K562 (cell line): ENCODE results near the gene NTN3. TPM values are rescaled to one million over a fixed set of nuclear protein-coding genes. Genes with fewer than 3 reads are reported as not detected.
A peak's percentile ranks its signal among the peaks of the same experiment; 100 is the strongest.

Experiments
- ATAC-seq: fragments of 200-7000 bp; cut with Tn5 transposase; 3 replicates; pipeline ENCODE4 v1.9.1; 2020; ENCODE audit warnings: moderate library complexity
- BruUV-seq: library from RNA; stranded (reverse); fragments of 400-500 nt; replicated peaks from 2 replicates; lab custom pipeline; 2021; lab: Mats Ljungman, UMichigan
- CTCF ChIA-PET: fragments of 300-600 bp; formaldehyde crosslinking; extraction: SDS; loops from one replicate; lab custom pipeline; 2021; ENCODE audit warnings: low intra/inter-chr PET ratio; lab: Yijun Ruan, JAX
- POLR2A ChIA-PET: fragments of 300-600, 350-650 bp; sonication (Branson Sonifier 250); formaldehyde crosslinking; extraction: SDS; loops from one replicate; lab custom pipeline; 2021; ENCODE audit warnings: antibody characterized with exemption, inconsistent platforms; lab: Yijun Ruan, JAX
- DNase-seq, 4 experiments: peaks; one replicate each; pipeline versions ENCODE4 v3.0.0 to v3.0.0-alpha.2; 2011 to 2018; ENCODE audit warnings: low spot score in 3 of 4, mixed read lengths in 3 of 4; ENCODE audit errors: extremely low read depth in 1 of 4
- FAIRE-seq: peaks from 2 replicates; lab custom pipeline; 2011; peaks lifted over from hg19 to GRCh38; lab: Jason Lieb, UNC
- H2AFZ ChIP-seq: 2 replicates; pipeline ENCODE4 v1.6.0; 2011; ENCODE audit warnings: low read depth, low read length, control low read depth, inconsistent platforms
- H3K27ac ChIP-seq: fragments of 200-600 bp; 3 replicates; pipeline ENCODE4 v1.8.0; 2011; ENCODE audit warnings: low read depth, mild to moderate bottlenecking, control low read depth, inconsistent platforms, low read length, moderate library complexity, mixed read lengths; ENCODE audit errors: extremely low read depth
- H3K27me3 ChIP-seq, 2 experiments: fragments of 300-600 bp in 1 of 2; 2 replicates in 1 of 2; 3 replicates in 1 of 2; pipeline versions ENCODE4 v1.6.0 to v1.8.0; 2011; ENCODE audit warnings: inconsistent platforms in 2 of 2, low read length in 2 of 2, mild to moderate bottlenecking in 1 of 2, mixed read lengths in 1 of 2, moderate library complexity in 1 of 2; ENCODE audit not compliant: control insufficient read depth in 2 of 2, insufficient read depth in 2 of 2
- H3K36me3 ChIP-seq: fragments of 300-600 bp; 3 replicates; pipeline ENCODE4 v1.8.0; 2011; ENCODE audit warnings: mild to moderate bottlenecking, low read length, inconsistent platforms; ENCODE audit not compliant: control insufficient read depth, insufficient read depth
- H3K4me1 ChIP-seq, 2 experiments: fragments of 200-600 bp in 1 of 2; replicated peaks in 1 of 2; 2 replicates in 1 of 2; 3 replicates in 1 of 2; pipeline versions ENCODE4 v1.5.1 to v1.8.0; 2011; ENCODE audit warnings: inconsistent platforms in 2 of 2, low read length in 2 of 2, mild to moderate bottlenecking in 1 of 2, mixed read lengths in 1 of 2, moderate library complexity in 1 of 2; ENCODE audit not compliant: control insufficient read depth in 2 of 2, insufficient read depth in 2 of 2
- H3K4me2 ChIP-seq: 2 replicates; pipeline ENCODE4 v1.6.1; 2011; ENCODE audit warnings: low read length, control low read depth, inconsistent platforms, mixed read lengths; ENCODE audit not compliant: insufficient read depth
- H3K4me3 ChIP-seq: fragments of 200-600 bp; sonication (generic), shearing (Covaris generic); 2 replicates; pipeline ENCODE4 v1.5.1; 2016; ENCODE audit warnings: control low read depth, inconsistent platforms
- H3K79me2 ChIP-seq: fragments of 200-600 bp; 3 replicates; pipeline ENCODE4 v1.8.0; 2011; ENCODE audit warnings: low read length, inconsistent platforms; ENCODE audit not compliant: control insufficient read depth, insufficient read depth
- H3K9ac ChIP-seq, 2 experiments: 2 replicates each; pipeline versions ENCODE4 v1.6.0 to v1.6.1; 2011; ENCODE audit warnings: low read depth in 2 of 2, low read length in 2 of 2, control low read depth in 1 of 2, inconsistent platforms in 1 of 2, mild to moderate bottlenecking in 1 of 2, mixed read lengths in 1 of 2; ENCODE audit not compliant: insufficient read depth in 1 of 2
- H3K9me1 ChIP-seq: one replicate; pipeline ENCODE4 v1.6.0; 2011; ENCODE audit warnings: inconsistent platforms, mild to moderate bottlenecking, low read length, moderate library complexity; ENCODE audit not compliant: control insufficient read depth, insufficient read depth
- H3K9me3 ChIP-seq: replicated peaks from 2 replicates; pipeline ENCODE4 v1.5.1; 2011; ENCODE audit warnings: low read depth, low read length, inconsistent platforms; ENCODE audit not compliant: control insufficient read depth, insufficient read depth
- H4K20me1 ChIP-seq: replicated peaks from 2 replicates; pipeline ENCODE4 v1.6.1; 2011; ENCODE audit warnings: low read length, inconsistent platforms, mixed read lengths; ENCODE audit not compliant: control insufficient read depth, insufficient read depth
- CBX3 ChIP-seq, 2 experiments: IDR thresholded peaks; 1 replicate in 1 of 2; 2 replicates in 1 of 2; pipeline ENCODE4 v1.6.1; 2012; ENCODE audit warnings: inconsistent platforms in 2 of 2, low read length in 2 of 2, borderline replicate concordance in 1 of 2, control low read depth in 1 of 2
- ZNF124 ChIP-seq: sonication (generic); formaldehyde crosslinking; IDR thresholded peaks from 2 replicates; pipeline ENCODE4 v1.8.1; 2022; ENCODE audit warnings: missing genetic modification reagents
- WGBS: fragments of 100-300 bp; shearing (Covaris generic); methylation state at CpG from one replicate; pipeline ENCODE4 v1.1.6; 2016; ENCODE audit warnings: low coverage, mixed read lengths; ENCODE audit not compliant: insufficient coverage; ENCODE audit errors: missing lambda C conversion rate; 5-methylcytosine and 5-hydroxymethylcytosine counted together
- in situ Hi-C: fragments of 300-500 bp; cut with MboI; formaldehyde crosslinking; loops from 4 replicates; pipeline ENCODE4 v1.15.0; 2018; ENCODE audit warnings: inconsistent platforms, mixed read lengths
- intact Hi-C: fragments of 100-400 bp; cut with micrococcal nuclease; formaldehyde crosslinking; loops from 2 replicates; pipeline ENCODE4 v1.14.2; 2022
- polyA plus RNA-seq, 8 experiments: library from polyadenylated mRNA; depleted of rRNA in 4 of 8; stranded (reverse) in 5 of 8; unstranded in 3 of 8; fragments of >200 nt; fragmentation: Nextera tagmentation in 2 of 8; fragmentation: Illumina TruSeq in 1 of 8; extraction: Ambion mirVana in 2 of 8; extraction: Trizol in 1 of 8; gene quantifications; 2 replicates each; pipeline versions ENCODE4 v1.2.1 to v1.2.3, GENCODE V29; 2011 to 2014; ENCODE audit warnings: inconsistent platforms in 1 of 8, missing spikeins in 1 of 8
- total RNA-seq, 7 experiments: library from RNA; depleted of rRNA in 6 of 7; stranded (reverse); fragments of >200 nt in 6 of 7; fragmentation: Illumina TruSeq in 2 of 7; extraction: Trizol in 2 of 7; gene quantifications; 2 replicates each; pipeline versions ENCODE4 v1.2.1 to v1.2.3, GENCODE V29; 2011 to 2021; ENCODE audit warnings: low replicate concordance in 1 of 7
- TF ChIP-seq, protein P1 (sequence below), 3 experiments: IDR thresholded peaks in 2 of 3; conservative IDR thresholded peaks in 1 of 3; 2 replicates each; pipeline ENCODE4 v1.5.1; 2011 to 2012; ENCODE audit warnings: low read length in 3 of 3, mild to moderate bottlenecking in 3 of 3, control low read depth in 2 of 3, improper control_type of control experiment in 1 of 3, inconsistent platforms in 1 of 3, low read depth in 1 of 3, mixed read lengths in 1 of 3, moderate library complexity in 1 of 3; ENCODE audit not compliant: insufficient read depth in 2 of 3

NTN3 gene
- total and polyA plus RNA-seq, 9 of the 15 experiments (the other 6 are each of a cell fraction or from before 2014, with no cell fraction given), result not detected

DNA sequence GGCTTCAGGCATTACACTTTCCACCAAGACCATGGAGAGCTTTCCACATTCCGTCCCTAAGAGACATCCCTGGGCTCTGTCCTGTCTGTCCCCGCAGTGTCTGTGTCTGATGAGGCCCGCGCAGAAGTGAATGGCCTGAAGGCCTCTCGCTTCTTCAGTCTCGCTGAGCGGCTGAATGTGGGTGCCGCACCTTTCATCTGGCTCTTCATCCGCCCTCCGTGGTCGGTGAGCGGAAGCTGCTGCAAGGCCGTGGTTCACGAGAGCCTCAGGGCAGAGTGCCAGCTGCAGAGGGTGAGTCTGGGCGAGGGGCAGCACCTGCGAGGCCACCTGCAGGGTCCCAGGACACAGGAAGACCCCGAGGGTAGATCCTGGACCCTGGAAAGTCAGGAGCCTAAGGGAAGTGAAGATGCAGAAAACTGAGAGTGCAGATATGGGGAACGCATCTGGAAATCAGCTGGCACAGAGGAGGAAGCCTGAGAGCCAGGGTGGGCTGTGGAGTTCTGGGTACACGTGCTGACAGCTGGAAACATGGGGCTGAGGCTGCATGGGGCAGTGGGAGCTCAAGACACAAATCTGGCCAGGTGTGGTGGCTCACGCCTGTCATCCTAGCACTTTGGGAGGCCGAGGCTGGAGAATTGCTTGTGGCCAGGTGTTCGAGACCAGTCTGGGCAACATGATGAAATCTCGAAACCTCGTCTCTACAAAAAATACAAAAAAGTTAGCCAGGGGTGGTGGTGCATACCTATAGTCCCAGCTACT is 33.9 kb upstream of the NTN3 start (continued):
- TF ChIP-seq CBX3 (IDR thresholded peaks at IDR 0.05; ENCODE audit: borderline replicate concordance in 1 of 2, low read length in 2 of 2), result no peak

DNA sequence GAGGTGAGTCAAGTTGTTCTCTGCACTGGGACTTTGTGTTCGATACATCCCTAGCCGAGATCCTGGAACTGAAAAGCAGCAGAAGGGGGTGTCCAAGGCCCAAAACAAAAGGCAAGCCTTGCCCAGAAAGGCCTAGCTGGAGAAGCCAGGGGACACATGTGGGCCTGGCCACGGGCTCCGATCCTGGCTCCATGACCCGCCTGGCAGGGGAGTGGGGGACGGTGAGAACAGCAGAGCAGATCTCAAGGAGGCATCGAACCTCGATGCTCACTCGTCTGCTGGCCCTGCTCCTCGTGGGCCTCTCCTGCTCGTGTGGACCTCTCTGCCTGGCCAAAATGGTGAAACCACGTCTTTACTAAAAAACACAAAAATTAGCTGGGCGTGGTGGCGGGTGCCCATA is 33.0 kb upstream of the NTN3 start:
- Histone ChIP-seq H3K4me2 (no peak overlapping the region), H3K27me3 (no peaks in the 10 kb centered on the region), H3K9me1 (no peaks in the 10 kb centered on the region), H3K4me1 (peaks cover 0 to 3% of the 10 kb centered on the region in 2 experiments; a peak in 1 of 5 replicates), H3K36me3 (peaks cover 76% of the 10 kb centered on the region), H3K79me2 (no peaks in the 10 kb centered on the region; the same call in 2 of the 3 replicates), H3K9me3 (no peaks in the 10 kb centered on the region), H2AFZ (no peak overlapping the region), H3K9ac (peak overlapping the region in 1 of 2 experiments; percentile 45; a peak in 1 of 4 replicates), H4K20me1 (no peaks in the 10 kb centered on the region), H3K4me3 (no peak overlapping the region), H3K27ac (no peak overlapping the region)
- intact Hi-C loops (no loop called here), in situ Hi-C loops (no loop called here)
- CTCF ChIA-PET, result no interaction called here
- POLR2A ChIA-PET, result no interaction called here
- TSS peak; percentile 7 for BruUV-seq
- 97% methylated on average over 13 of the region's 14 CpGs for WGBS
- FAIRE-seq (no peak), ATAC-seq (no peak), DNase-seq (no peak)
- no peak for TF ChIP-seq ZNF124 (CRISPR knock-in tag)
- TF ChIP-seq, protein P1, sequence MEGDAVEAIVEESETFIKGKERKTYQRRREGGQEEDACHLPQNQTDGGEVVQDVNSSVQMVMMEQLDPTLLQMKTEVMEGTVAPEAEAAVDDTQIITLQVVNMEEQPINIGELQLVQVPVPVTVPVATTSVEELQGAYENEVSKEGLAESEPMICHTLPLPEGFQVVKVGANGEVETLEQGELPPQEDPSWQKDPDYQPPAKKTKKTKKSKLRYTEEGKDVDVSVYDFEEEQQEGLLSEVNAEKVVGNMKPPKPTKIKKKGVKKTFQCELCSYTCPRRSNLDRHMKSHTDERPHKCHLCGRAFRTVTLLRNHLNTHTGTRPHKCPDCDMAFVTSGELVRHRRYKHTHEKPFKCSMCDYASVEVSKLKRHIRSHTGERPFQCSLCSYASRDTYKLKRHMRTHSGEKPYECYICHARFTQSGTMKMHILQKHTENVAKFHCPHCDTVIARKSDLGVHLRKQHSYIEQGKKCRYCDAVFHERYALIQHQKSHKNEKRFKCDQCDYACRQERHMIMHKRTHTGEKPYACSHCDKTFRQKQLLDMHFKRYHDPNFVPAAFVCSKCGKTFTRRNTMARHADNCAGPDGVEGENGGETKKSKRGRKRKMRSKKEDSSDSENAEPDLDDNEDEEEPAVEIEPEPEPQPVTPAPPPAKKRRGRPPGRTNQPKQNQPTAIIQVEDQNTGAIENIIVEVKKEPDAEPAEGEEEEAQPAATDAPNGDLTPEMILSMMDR (IDR thresholded peaks at IDR 0.05 in 2 of 3, conservative IDR thresholded peaks at IDR 0.05 in 1 of 3; ENCODE audit: insufficient read depth in 2 of 3, low read depth in 1 of 3, low read length in 3 of 3), result 0 out of 6 replicates have a peak, but pooled peaks of 1 of the 3 experiments have one; percentile 3
